HuH-7 (cell line): ENCODE results near the gene MICAL3.
"Not testable (repeated sequence)": the region's sequence is repeated elsewhere in the genome, so short reads cannot be mapped to it uniquely, and the experiment has no call there.

ENCODE experiments used
- DNase-seq: peaks from one replicate; pipeline ENCODE4 v3.0.0; 2011; ENCODE audit warnings: low spot score

The MICAL3 gene

GRCh38 chr22:17999851-18000250, 24.5 kb downstream of the MICAL3 start:
- no peak for DNase-seq

GRCh38 chr22:17998913-17999312, 25.4 kb downstream of the MICAL3 start:
- no peak for DNase-seq

- no peak for DNase-seq
Observed at GRCh38 chr22:17997456-17997855, 26.9 kb downstream of the MICAL3 start.

- DNase-seq = not testable (repeated sequence)
Observed at GRCh38 chr22:17995256-17995655, 29.1 kb downstream of the MICAL3 start.

- no peak for DNase-seq
Observed at GRCh38 chr22:17994424-17995108, 29.8 kb downstream of the MICAL3 start.

GRCh38 chr22:17992976-17993375, 31.4 kb downstream of the MICAL3 start:
- not testable (repeated sequence) for DNase-seq

- not testable (repeated sequence) for DNase-seq
Observed at GRCh38 chr22:17991992-17992391, 32.4 kb downstream of the MICAL3 start.

- no peak for DNase-seq
Observed at GRCh38 chr22:17990942-17991341, 33.4 kb downstream of the MICAL3 start.

- no peak for DNase-seq
Observed at GRCh38 chr22:17990147-17990546, 34.2 kb downstream of the MICAL3 start.

- no peak for DNase-seq
Observed at GRCh38 chr22:17988800-17989513, 35.4 kb downstream of the MICAL3 start.

- no peak for DNase-seq
Observed at GRCh38 chr22:17985606-17986005, 38.8 kb downstream of the MICAL3 start.

GRCh38 chr22:17985071-17985470, 39.3 kb downstream of the MICAL3 start:
- not testable (repeated sequence) for DNase-seq

GRCh38 chr22:17984114-17984513, 40.2 kb downstream of the MICAL3 start:
- no peak for DNase-seq

GRCh38 chr22:17982572-17983141, 41.7 kb downstream of the MICAL3 start:
- no peak for DNase-seq

- no peak for DNase-seq
Observed at GRCh38 chr22:17981497-17981896, 42.9 kb downstream of the MICAL3 start.

GRCh38 chr22:17980638-17981051, 43.7 kb downstream of the MICAL3 start:
- no peak for DNase-seq

- no peak for DNase-seq
Observed at GRCh38 chr22:17980015-17980590, 44.3 kb downstream of the MICAL3 start.

- DNase-seq = no peak
Observed at GRCh38 chr22:17978027-17978426, 46.3 kb downstream of the MICAL3 start.

- DNase-seq = no peak
Observed at GRCh38 chr22:17977371-17977770, 47.0 kb downstream of the MICAL3 start.

- no peak for DNase-seq
Observed at GRCh38 chr22:17976121-17976520, 48.2 kb downstream of the MICAL3 start.

GRCh38 chr22:17974703-17975372, 49.5 kb downstream of the MICAL3 start:
- DNase-seq = no peak

GRCh38 chr22:17974087-17974486, 50.3 kb downstream of the MICAL3 start:
- no peak for DNase-seq
